ENCODE measurements around the gene PSORS1C2. TPM values are rescaled to one million over a fixed set of nuclear protein-coding genes. Genes with fewer than 3 reads are reported as not detected.
A peak's percentile ranks its signal among the peaks of the same experiment; 100 is the strongest.

Gene PSORS1C2
- total RNA-seq, 1 experiment from 2014 or later, result 0.55 TPM

- no peak for TF ChIP-seq STAT6 (CRISPR knock-in tag; conservative IDR thresholded peaks at IDR 0.05; ENCODE audit: low read depth)
- no peak for TF ChIP-seq ZNF138 (CRISPR knock-in tag; conservative IDR thresholded peaks at IDR 0.05)
- TF ChIP-seq ZMAT4 (CRISPR knock-in tag; IDR thresholded peaks at IDR 0.05), result peak; percentile 34
- no peak for TF ChIP-seq ZNF263 (CRISPR knock-in tag; IDR thresholded peaks at IDR 0.05; ENCODE audit: low read depth)
- TF ChIP-seq HMGA2 (CRISPR knock-in tag; IDR thresholded peaks at IDR 0.05), result no peak
These were observed 22.6 kb upstream of the PSORS1C2 start (continued) for GRCh38 chr6:31161216-31162126.

- Mint-ChIP-seq H3K4me1 (peaks cover 42% of the 10 kb centered on the region), H3K9me3 (no peaks in the 10 kb centered on the region), H3K36me3 (peaks cover 44% of the 10 kb centered on the region), H3K4me3 (peak overlapping the region; percentile 96), H3K27me3 (ENCODE audit: low read depth) (no peaks in the 10 kb centered on the region), H3K27ac (peak overlapping the region; percentile 93; the same call in 1 of the 2 replicates)
- ATAC-seq (peak; percentile 26), DNase-seq (ENCODE audit: low spot score) (peak; percentile 70)
- CTCF ChIA-PET, result interaction anchor here (0.5 to 2.8 kb wide), 26 partner anchors 9 to 283 kb away, joined by 3 to 19 read pairs (median 5); no protein-coding TSS in a partner anchor
- POLR2A ChIA-PET, result interaction anchor here (0.7 to 3.6 kb wide), 6 partner anchors 11 to 254 kb away, joined by 3 to 44 read pairs (median 5); partner anchors contain the start of gene POU5F1
- TF ChIP-seq IRF2 (CRISPR knock-in tag; IDR thresholded peaks at IDR 0.05; ENCODE audit: borderline replicate concordance, low read depth) (no peak), MYBL2 (CRISPR knock-in tag; IDR thresholded peaks at IDR 0.05) (no peak), NR3C1 (CRISPR knock-in tag; conservative IDR thresholded peaks at IDR 0.05; ENCODE audit: low read depth) (no peak), RELA (CRISPR knock-in tag; IDR thresholded peaks at IDR 0.05; ENCODE audit: borderline replicate concordance) (no peak), ZBTB43 (CRISPR knock-in tag; IDR thresholded peaks at IDR 0.05) (no peak), ATF2 (CRISPR knock-in tag; IDR thresholded peaks at IDR 0.05; ENCODE audit: borderline replicate concordance, low read depth) (no peak), USF2 (CRISPR knock-in tag; IDR thresholded peaks at IDR 0.05) (no peak), ZNF425 (CRISPR knock-in tag; conservative IDR thresholded peaks at IDR 0.05) (peak; percentile 77), CDX4 (CRISPR knock-in tag; IDR thresholded peaks at IDR 0.05; ENCODE audit: borderline replicate concordance) (no peak), ZNF263 (CRISPR knock-in tag; IDR thresholded peaks at IDR 0.05; ENCODE audit: low read depth) (no peak), ETV6 (CRISPR knock-in tag; IDR thresholded peaks at IDR 0.05) (peak; percentile 67; the same call in 1 of the 2 replicates), ZBTB21 (CRISPR knock-in tag; IDR thresholded peaks at IDR 0.05; ENCODE audit: borderline replicate concordance) (no peak), ZNF512 (CRISPR knock-in tag; IDR thresholded peaks at IDR 0.05; ENCODE audit: borderline replicate concordance) (no peak), PRRX2 (CRISPR knock-in tag; IDR thresholded peaks at IDR 0.05) (no peak), ESRRA (CRISPR knock-in tag; IDR thresholded peaks at IDR 0.05; ENCODE audit: borderline replicate concordance) (no peak)
These were observed 20.3 kb upstream of the PSORS1C2 start for GRCh38 chr6:31158863-31159855.

All from WTC11 (cell line).